ENCODE results near the gene ZNF672.

Gene ZNF672

GRCh38 chr1:248890549-248891498 lies 52.8 kb downstream of the ZNF672 start:
- no peak for DNase-seq (ENCODE audit: low spot score)

- no peak for DNase-seq (ENCODE audit: low spot score)
Measured at GRCh38 chr1:248891758-248892157, 53.7 kb downstream of the ZNF672 start.

- DNase-seq (ENCODE audit: low spot score), result no peak
Measured at GRCh38 chr1:248892590-248892989, 54.6 kb downstream of the ZNF672 start.

- no peak for DNase-seq (ENCODE audit: low spot score)
Measured at GRCh38 chr1:248894837-248895236, 56.8 kb downstream of the ZNF672 start.

- DNase-seq (ENCODE audit: low spot score), result no peak
Measured at GRCh38 chr1:248897412-248898337, 59.7 kb downstream of the ZNF672 start.
